ENCODE measurements around the gene DOHH.

DOHH gene

GRCh38 chr19:3527238-3527910 lies 26.9 kb upstream of the DOHH start:
- no peak overlapping the region for H3K27ac ChIP-seq
- TF ChIP-seq, protein P1, sequence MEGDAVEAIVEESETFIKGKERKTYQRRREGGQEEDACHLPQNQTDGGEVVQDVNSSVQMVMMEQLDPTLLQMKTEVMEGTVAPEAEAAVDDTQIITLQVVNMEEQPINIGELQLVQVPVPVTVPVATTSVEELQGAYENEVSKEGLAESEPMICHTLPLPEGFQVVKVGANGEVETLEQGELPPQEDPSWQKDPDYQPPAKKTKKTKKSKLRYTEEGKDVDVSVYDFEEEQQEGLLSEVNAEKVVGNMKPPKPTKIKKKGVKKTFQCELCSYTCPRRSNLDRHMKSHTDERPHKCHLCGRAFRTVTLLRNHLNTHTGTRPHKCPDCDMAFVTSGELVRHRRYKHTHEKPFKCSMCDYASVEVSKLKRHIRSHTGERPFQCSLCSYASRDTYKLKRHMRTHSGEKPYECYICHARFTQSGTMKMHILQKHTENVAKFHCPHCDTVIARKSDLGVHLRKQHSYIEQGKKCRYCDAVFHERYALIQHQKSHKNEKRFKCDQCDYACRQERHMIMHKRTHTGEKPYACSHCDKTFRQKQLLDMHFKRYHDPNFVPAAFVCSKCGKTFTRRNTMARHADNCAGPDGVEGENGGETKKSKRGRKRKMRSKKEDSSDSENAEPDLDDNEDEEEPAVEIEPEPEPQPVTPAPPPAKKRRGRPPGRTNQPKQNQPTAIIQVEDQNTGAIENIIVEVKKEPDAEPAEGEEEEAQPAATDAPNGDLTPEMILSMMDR (conservative IDR thresholded peaks at IDR 0.05), result no peak

DNA sequence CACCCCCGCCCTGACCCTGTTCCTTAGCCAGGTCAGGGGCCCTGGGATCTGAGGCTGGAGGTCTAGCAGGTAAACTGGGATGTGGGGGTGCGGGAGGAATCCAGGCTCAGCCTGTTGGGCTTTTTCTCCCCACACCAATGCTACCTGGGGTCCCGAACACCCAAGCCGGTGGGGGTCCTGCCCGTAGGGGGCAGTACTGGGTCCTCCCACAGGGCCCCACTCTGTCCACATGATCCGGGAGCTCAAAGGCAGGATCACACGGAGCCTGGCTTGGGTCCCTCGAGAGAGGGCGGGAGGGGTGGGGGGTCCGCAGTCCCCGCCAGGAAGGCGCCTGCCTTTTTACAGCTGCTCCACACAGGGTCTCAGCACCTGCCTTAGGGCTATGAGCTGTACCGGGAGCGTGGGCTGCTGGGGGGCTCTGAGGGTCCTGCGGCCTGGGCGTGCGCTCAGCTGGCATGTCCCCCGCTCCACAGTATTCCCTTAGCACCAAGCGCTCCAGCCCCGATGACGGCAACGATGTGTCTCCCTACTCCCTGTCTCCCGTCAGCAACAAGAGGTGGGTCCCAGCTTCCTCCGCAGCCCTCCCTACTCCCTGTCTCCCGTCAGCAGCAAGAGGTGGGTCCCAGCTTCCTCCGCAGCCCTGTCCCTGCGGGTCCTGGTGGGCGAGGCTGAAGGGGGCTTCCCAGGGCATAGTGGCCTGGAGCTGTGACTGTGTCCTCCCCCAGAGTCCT lies 26.2 kb upstream of the DOHH start:
- H3K27ac ChIP-seq, result no peak overlapping the region
- TF ChIP-seq, protein P1 (conservative IDR thresholded peaks at IDR 0.05), result no peak

DNA sequence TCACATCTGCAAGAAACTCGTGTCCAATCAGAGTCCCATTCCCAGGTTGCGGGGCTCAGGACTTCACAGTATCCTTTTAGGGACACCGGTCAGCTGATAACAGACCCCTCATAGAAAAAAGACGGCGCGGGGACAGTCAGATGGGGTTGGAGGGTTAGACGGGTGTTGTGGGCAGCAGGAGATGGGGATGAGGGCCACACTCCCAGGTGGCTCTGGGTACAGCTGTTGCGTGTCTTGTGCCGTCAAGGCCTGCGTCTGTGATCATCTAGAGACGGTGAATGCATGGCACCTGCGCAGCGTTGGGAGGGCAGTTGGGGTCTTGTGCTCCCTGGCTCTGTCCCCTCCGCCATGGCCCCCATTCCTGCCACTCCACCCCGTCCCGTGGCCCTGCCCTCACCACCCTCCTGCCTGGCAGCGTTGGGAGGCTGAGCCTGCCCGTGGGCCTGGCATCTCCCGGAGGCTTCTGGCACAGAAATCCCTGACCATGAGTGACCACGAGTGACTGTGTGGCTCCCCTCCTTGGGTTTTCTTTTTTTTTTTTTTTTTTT lies 24.5 kb upstream of the DOHH start:
- H3K27ac ChIP-seq, result no peak overlapping the region

DNA sequence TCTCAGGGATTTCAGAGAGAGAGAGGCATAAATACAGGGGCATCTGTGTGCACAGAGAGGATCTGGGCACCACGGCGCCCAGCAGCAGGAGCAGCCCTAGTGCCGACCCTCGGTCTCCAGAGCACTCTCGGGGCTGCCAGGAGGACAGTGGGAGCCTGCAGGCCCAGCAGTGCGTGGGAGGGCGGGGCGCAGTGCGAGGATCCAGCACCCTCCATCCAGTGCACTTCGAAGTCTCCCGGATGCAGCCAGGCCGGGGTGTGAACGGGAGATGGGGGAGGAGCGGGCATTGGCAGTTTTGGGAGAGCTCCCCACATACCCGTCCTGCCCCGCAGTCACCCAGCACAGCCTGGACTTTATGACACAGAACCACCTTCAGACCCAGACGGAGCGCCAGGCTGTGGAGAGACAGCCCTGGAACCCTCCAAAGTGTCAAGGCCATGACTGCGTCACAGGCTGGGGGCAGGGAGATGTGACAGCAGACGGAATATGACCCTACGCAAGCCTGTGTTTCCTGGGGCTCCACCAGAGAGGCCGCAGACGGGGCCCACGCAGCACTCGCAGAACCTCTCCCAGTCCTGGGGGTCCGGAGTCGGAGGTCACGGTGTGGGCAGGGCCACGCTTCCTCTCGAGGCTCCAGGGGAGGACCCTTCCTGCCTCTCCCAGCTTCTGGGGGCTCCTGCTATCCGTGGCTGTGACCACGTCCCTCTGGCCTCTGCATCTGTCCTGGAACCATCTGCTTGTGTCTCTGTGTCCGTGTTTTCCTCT lies 23.8 kb upstream of the DOHH start:
- TF ChIP-seq, protein P1 (conservative IDR thresholded peaks at IDR 0.05), result no peak

More for the DNA sequence above, 24.5 kb upstream of the DOHH start:
- TF ChIP-seq, protein P1 (conservative IDR thresholded peaks at IDR 0.05), result no peak

DNA sequence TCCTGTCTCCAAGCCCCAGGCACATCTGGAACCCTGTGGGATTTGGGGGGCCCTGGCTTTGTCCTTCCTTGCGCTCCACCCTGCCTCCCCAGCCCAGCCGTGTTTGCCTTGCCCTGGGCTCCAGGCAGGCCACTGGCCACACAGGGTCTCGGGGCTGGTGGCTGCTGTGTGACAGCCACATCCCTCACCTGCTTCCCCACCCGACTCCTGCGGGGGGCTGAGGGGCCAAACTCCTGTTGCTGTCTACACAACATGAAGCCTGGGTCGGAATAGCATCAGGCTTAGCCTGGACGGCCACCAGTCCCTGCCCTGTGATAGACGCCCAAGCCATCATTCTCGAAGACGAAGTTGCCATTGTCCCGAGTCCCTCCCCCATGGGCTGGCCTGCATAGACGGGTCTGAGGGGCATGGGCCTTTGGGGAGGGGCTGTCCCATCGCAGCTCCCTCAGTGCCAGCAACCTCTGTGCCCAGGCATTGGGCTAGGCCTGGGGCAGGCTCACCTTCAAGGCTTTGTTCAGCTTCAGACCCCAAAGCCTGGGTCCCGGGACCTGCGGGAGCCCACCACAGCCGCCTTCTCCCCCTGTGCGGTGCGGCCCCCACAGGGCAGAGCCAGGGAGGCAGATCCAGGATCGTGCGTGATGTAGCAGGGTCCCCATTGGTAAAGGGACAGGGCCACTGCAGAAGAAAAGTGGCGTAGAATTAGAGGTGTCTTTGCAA lies 23.0 kb upstream of the DOHH start:
- TF ChIP-seq, protein P1 (conservative IDR thresholded peaks at IDR 0.05), result no peak

More for the DNA sequence above, 23.8 kb upstream of the DOHH start:
- H3K27ac ChIP-seq, result no peak overlapping the region

DNA sequence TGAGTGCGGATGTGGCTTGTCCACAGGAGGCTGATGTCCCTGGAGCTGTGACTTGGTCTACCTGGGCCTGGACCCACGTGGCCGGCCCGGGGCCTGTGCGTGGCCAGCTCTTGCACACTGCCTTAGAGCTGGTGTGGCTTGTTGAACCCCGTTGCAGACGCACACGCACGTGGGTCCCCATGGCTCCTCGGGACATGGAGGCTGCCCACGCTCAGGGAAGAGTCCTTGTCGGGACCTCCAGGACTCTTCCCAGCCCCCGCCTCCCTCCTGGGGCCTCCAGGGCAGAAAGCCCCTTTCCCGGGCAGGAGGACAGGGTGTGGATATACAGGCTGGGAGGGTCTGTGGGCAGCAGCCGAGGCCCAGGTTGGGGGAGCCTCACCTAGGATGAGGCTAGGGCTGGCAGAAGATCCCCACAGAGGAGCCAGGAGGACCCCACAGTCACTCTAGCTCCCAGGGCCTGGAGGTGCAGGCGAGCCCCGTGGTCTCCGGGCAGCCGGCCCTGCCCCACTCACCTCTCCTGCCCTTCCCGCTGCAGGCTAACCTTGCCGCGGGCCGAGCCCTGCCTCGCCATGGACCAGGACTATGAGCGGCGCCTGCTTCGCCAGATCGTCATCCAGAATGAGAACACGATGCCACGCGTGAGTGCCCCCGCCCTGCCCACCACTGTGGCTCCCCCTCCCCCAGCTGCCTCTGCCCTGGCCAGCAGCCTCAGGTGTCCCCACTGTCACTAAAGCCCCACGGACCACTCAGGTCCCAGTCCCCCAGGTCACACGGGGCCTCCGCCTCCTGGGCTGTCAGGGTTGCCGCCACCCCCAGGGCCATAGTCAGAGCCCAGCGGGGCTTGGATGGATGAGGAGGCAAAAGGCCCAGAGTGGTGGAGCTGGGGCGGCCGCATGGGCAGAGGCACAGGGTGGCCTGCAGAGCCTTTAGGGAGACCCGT lies 22.2 kb upstream of the DOHH start:
- H3K27ac ChIP-seq, result no peak overlapping the region

More for the DNA sequence above, 23.0 kb upstream of the DOHH start:
- no peak overlapping the region for H3K27ac ChIP-seq

More for the DNA sequence above, 22.2 kb upstream of the DOHH start:
- TF ChIP-seq, protein P1 (conservative IDR thresholded peaks at IDR 0.05), result no peak
